Testis (tissue), 3 donors: ENCODE data around the gene NFIX. TPM values are rescaled to one million over a fixed set of nuclear protein-coding genes. Genes with fewer than 3 reads are reported as not detected.
A peak's percentile ranks its signal among the peaks of the same experiment; 100 is the strongest.

Experiments
- DNase-seq: peaks from one replicate; pipeline ENCODE4 v3.0.0-alpha.2; 2019
- H3K27ac ChIP-seq, 2 donors: fragments of 200-600 bp; sonication (generic); one replicate each; pipeline ENCODE4 v1.5.1; 2019
- H3K27me3 ChIP-seq: fragments of 200-600 bp; sonication (generic); one replicate; pipeline ENCODE4 v1.5.1; 2019
- H3K36me3 ChIP-seq: fragments of 200-600 bp; sonication (generic); one replicate; pipeline ENCODE4 v1.5.1; 2017; ENCODE audit warnings: low read depth; ENCODE audit errors: missing control alignments
- H3K4me1 ChIP-seq: fragments of 200-600 bp; sonication (generic); one replicate; pipeline ENCODE4 v1.5.1; 2019
- H3K4me3 ChIP-seq, 2 donors: fragments of 200-600 bp; sonication (generic); one replicate each; pipeline ENCODE4 v1.5.1; 2017 to 2019
- H3K9me3 ChIP-seq: fragments of 200-600 bp; sonication (generic); one replicate; pipeline ENCODE4 v1.5.1; 2017
- POLR2A ChIP-seq: fragments of 450-650 bp; IDR thresholded peaks from one replicate; pipeline ENCODE4 v1.6.1; 2017; ENCODE audit warnings: antibody characterized with exemption, mild to moderate bottlenecking, moderate library complexity
- WGBS, 2 donors: methylation state at CpG; one replicate each; pipeline ENCODE4 v1.1.5; 2018; 5-methylcytosine and 5-hydroxymethylcytosine counted together
- intact Hi-C: fragments of 100-400 bp; cut with DNase I; formaldehyde crosslinking; loops from one replicate; pipeline ENCODE4 v1.15.1; 2023; ENCODE audit warnings: low total_unique reads
- polyA plus RNA-seq: library from polyadenylated mRNA; stranded (reverse); fragments of 350-450 nt; fragmentation: Illumina TruSeq; extraction: RNeasy Lipid Tissue Mini Kit (QIAGEN cat#74804); gene quantifications from one replicate; pipeline ENCODE4 v1.2.3, GENCODE V29; 2014; ENCODE audit warnings: low read depth, low replicate concordance; ENCODE audit not compliant: insufficient read depth
- total RNA-seq, 2 donors: library from RNA; depleted of rRNA; stranded (reverse); fragments of >200 nt; gene quantifications; one replicate each; pipeline ENCODE4 v1.2.3, GENCODE V29; 2016
- TF ChIP-seq, protein P1 (sequence below), 3 experiments: fragments of 450-650 bp in 2 of 3; fragments of 200-600 bp in 1 of 3; sonication (generic) in 1 of 3; IDR thresholded peaks; one replicate each; pipeline ENCODE4 v1.5.1; 2016 to 2019; ENCODE audit warnings: antibody characterized with exemption in 3 of 3, mild to moderate bottlenecking in 2 of 3, moderate library complexity in 1 of 3

NFIX gene
- total and polyA plus RNA-seq, 3 donors from 2014 or later = 47.4 to 62.4 (median 51.7) TPM

DNA sequence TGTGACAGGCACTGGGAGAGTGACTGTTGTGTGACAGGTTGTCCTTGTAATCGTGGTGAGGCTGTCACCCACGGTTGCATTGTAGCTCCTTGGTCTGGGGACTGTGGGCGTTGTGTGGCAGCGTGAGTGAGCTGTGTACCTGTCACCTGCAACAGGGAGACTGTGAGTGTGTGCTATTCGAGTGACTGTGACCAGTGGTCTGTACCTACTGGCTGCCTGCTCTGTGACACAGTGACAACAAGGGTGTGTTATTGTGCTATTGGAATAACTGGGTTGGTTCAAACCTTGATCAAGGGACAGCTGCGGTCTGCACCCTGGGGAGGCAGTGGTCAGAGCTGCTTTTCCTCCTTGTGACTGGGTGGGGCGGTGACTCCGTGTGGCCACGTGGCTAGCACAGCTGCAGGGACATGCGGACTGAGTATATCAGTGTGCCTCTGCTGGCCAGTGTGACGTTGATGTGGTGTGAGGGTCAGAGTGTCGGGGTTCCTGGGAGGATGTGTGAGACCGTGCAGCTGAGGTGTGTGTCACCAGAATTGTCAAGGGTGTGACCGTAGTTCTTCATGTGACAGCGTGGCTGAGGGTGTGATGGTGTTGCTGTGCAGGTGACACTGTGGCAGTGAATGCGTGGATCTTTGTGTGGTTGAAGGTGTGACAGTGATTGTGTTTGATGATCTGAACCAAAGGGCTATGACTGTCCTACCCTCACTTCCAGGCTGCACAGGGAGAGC, 10.1 kb upstream of the NFIX start:
- peak; percentile 65 for DNase-seq
- H3K27me3 ChIP-seq = no peaks in the 10 kb centered on the region
- no peaks in the 10 kb centered on the region for H3K4me1 ChIP-seq
- intact Hi-C loops = loop anchor here (2.0 kb wide), 1 partner anchor 108 kb away; no protein-coding TSS in a partner anchor
- H3K9me3 ChIP-seq = no peaks in the 10 kb centered on the region
- H3K36me3 ChIP-seq = no peaks in the 10 kb centered on the region
- H3K4me3 ChIP-seq = no peak overlapping the region
- TF ChIP-seq POLR2A = no peak
- TF ChIP-seq, protein P1, sequence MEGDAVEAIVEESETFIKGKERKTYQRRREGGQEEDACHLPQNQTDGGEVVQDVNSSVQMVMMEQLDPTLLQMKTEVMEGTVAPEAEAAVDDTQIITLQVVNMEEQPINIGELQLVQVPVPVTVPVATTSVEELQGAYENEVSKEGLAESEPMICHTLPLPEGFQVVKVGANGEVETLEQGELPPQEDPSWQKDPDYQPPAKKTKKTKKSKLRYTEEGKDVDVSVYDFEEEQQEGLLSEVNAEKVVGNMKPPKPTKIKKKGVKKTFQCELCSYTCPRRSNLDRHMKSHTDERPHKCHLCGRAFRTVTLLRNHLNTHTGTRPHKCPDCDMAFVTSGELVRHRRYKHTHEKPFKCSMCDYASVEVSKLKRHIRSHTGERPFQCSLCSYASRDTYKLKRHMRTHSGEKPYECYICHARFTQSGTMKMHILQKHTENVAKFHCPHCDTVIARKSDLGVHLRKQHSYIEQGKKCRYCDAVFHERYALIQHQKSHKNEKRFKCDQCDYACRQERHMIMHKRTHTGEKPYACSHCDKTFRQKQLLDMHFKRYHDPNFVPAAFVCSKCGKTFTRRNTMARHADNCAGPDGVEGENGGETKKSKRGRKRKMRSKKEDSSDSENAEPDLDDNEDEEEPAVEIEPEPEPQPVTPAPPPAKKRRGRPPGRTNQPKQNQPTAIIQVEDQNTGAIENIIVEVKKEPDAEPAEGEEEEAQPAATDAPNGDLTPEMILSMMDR (IDR thresholded peaks at IDR 0.05) = no peak
- no peak overlapping the region for H3K27ac ChIP-seq
- WGBS, 2 donors = 58 to 69% methylated on average over 13 to 16 of the region's 16 CpGs

DNA sequence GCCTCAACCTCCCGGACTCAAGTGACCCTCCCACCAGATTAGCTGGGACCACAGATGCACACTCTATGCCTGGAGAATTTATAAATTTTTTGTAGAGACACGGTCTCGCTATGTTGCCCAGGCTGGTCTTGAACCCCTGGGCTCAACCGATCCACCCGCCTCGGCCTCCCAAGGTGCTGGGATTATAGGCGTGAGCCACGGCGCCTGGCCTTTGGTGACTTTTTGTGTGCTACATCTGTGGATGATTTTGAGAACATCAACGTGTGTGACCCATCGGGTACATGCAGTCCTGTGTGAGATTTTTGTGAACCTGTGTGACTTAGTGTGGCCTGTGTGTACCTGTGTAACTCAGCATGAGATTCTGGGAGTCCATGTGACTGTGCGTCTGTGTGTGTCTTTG, 8.5 kb upstream of the NFIX start:
- no peak overlapping the region for H3K27ac ChIP-seq
- TF ChIP-seq, protein P1 (IDR thresholded peaks at IDR 0.05) = no peak
- TF ChIP-seq POLR2A = no peak
- H3K4me3 ChIP-seq = no peak overlapping the region
- WGBS, 2 donors = 94% methylated on average over 10 to 12 of the region's 12 CpGs
- H3K27me3 ChIP-seq = no peaks in the 10 kb centered on the region
- H3K4me1 ChIP-seq = no peaks in the 10 kb centered on the region
- DNase-seq = no peak
- intact Hi-C loops = no loop called here
- no peaks in the 10 kb centered on the region for H3K9me3 ChIP-seq
- no peaks in the 10 kb centered on the region for H3K36me3 ChIP-seq

DNA sequence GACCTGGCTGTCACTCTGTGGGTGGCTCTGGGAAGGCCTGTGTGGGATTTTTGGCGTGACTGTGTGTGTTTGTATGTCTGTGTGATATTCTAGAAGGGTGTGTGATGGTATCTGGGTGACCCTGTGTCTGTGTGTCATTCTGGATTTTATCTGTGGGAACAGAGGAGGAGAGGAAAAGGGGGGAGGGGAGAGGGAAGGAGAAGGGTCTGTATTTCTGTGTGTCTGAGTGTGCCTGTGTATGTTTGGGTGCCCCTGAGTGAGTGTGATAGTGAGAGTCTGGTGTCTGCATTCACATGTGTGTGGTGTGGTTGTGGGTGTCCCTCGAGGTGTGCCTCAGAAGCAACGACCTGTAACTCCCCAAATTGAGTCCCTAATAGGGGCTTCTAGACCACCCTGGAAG, 8.1 kb upstream of the NFIX start:
- TF ChIP-seq, protein P1 (IDR thresholded peaks at IDR 0.05) = no peak
- TF ChIP-seq POLR2A = no peak
- no peak for DNase-seq
- intact Hi-C loops = no loop called here
- H3K4me3 ChIP-seq = no peak overlapping the region
- no peaks in the 10 kb centered on the region for H3K9me3 ChIP-seq
- H3K4me1 ChIP-seq = no peaks in the 10 kb centered on the region
- no peaks in the 10 kb centered on the region for H3K36me3 ChIP-seq
- 86% methylated on average over 3 of the region's 3 CpGs for whole genome bisulfite sequencing, 2 donors
- no peaks in the 10 kb centered on the region for H3K27me3 ChIP-seq
- no peak overlapping the region for H3K27ac ChIP-seq

DNA sequence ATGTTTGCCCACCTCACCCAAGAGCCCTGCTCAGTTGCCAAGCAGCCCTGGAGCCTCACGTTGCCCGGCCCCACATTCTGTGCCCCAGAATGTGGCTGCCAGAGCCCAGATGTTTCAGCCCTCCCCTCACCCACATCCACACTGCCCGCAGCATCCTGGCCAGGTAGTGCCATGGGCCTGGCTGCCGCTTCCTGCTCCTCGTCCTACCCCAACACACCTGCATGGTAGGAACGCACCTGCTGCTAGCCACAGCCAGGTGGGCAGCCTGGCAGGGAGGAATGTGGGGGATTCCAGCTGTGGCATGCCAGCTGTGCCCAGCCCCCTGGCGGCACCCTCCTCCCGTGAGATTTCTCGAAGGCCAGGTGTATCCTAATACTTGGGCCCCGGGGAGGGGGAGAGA, 7.5 kb upstream of the NFIX start:
- Histone ChIP-seq H3K4me1 (no peaks in the 10 kb centered on the region), H3K36me3 (no peaks in the 10 kb centered on the region), H3K27ac (no peak overlapping the region), H3K4me3 (no peak overlapping the region), H3K9me3 (no peaks in the 10 kb centered on the region), H3K27me3 (no peaks in the 10 kb centered on the region)
- DNase-seq = no peak
- intact Hi-C loops = no loop called here
- 82 to 88% methylated on average over 4 to 10 of the region's 10 CpGs for WGBS, 2 donors
- TF ChIP-seq, protein P1 (IDR thresholded peaks at IDR 0.05) = no peak
- no peak for TF ChIP-seq POLR2A

DNA sequence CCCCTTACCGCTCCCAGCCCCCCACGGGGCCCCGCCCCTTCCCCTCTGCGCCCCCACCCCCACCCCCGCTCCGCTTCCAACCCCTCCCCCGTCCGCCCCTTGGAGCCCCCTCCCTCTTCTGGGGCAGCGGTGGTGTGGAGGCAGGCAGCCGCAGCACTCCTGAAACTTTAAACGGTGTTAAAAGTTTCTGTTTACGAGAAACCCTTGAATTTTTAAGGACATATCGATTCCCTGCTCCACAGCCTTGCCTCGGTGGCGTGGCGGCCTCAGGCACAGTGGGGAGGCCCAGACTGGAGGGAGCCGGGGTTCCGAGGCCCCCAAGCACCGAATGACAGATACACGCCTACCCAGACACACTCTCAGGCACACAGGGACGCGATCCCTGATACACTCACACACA, 4.8 kb upstream of the NFIX start:
- H3K4me3 ChIP-seq = no peak overlapping the region
- H3K27me3 ChIP-seq = no peaks in the 10 kb centered on the region
- DNase-seq = no peak
- TF ChIP-seq POLR2A = no peak
- TF ChIP-seq, protein P1 (IDR thresholded peaks at IDR 0.05) = no peak
- H3K9me3 ChIP-seq = no peaks in the 10 kb centered on the region
- intact Hi-C loops = no loop called here
- H3K36me3 ChIP-seq = no peaks in the 10 kb centered on the region
- peaks cover 5% of the 10 kb centered on the region for H3K4me1 ChIP-seq
- no peak overlapping the region for H3K27ac ChIP-seq
- 49 to 52% methylated on average over 22 of the region's 22 CpGs for WGBS, 2 donors
